ENCODE data around the gene DMD.

The DMD gene

DNA sequence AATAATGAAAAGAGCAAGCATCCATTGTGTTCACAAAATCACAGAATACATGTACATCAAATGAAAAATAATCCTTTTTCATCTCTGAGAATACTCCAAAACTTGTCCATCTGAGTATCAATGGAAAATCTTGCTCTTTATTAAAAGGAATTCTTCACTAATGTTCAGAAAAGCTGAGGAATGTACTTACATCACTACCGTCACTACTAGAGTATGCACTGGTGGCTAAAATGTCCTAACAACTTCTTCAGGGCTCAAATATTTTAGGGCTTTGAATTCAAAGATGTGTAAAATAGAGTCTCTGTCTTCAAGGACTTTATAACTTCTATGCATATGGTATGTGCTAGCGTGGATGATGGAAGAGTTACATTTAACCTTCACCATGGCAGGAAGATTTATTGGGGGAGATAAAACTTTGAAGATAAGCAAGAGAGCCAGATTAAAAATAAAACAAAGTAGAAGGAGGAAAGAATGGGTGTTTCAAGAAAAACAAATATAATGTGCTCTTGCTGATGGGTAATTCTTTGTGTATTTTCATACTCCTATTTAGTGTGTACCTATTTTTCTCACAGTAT, 55.1 kb downstream of the DMD start:
- TF ChIP-seq EZH2phosphoT487 (IDR thresholded peaks at IDR 0.05; ENCODE audit: borderline replicate concordance) = no peak
- TF ChIP-seq, protein P1, sequence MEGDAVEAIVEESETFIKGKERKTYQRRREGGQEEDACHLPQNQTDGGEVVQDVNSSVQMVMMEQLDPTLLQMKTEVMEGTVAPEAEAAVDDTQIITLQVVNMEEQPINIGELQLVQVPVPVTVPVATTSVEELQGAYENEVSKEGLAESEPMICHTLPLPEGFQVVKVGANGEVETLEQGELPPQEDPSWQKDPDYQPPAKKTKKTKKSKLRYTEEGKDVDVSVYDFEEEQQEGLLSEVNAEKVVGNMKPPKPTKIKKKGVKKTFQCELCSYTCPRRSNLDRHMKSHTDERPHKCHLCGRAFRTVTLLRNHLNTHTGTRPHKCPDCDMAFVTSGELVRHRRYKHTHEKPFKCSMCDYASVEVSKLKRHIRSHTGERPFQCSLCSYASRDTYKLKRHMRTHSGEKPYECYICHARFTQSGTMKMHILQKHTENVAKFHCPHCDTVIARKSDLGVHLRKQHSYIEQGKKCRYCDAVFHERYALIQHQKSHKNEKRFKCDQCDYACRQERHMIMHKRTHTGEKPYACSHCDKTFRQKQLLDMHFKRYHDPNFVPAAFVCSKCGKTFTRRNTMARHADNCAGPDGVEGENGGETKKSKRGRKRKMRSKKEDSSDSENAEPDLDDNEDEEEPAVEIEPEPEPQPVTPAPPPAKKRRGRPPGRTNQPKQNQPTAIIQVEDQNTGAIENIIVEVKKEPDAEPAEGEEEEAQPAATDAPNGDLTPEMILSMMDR (conservative IDR thresholded peaks at IDR 0.05; ENCODE audit: low read length) = no peak
- Histone ChIP-seq H3K9ac (ENCODE audit: low read depth, low read length, poor library complexity, severe bottlenecking) (no peak overlapping the region), H3K4me1 (ENCODE audit: insufficient read depth, low read length, poor library complexity, severe bottlenecking) (no peaks in the 10 kb centered on the region), H3F3A (ENCODE audit: low read depth) (no peaks in the 10 kb centered on the region), H4K20me1 (ENCODE audit: insufficient read depth, low read length, poor library complexity, severe bottlenecking) (no peaks in the 10 kb centered on the region), H2AFZ (ENCODE audit: low read length) (no peak overlapping the region), H3K4me3 (ENCODE audit: low read length, poor library complexity, severe bottlenecking) (no peak overlapping the region), H3K9me2 (replicated peaks; ENCODE audit: low read depth, low read length) (no peaks in the 10 kb centered on the region), H3K27me3 (ENCODE audit: insufficient read depth, low read length, poor library complexity, severe bottlenecking) (no peaks in the 10 kb centered on the region), H3K79me2 (ENCODE audit: insufficient read depth, low read length) (no peaks in the 10 kb centered on the region), H3K36me3 (ENCODE audit: insufficient read depth, low read length) (no peaks in the 10 kb centered on the region), H3K9me3 (ENCODE audit: insufficient read depth, low read depth, low read length) (no peaks in the 10 kb centered on the region), H3K4me2 (ENCODE audit: low read depth, low read length, poor library complexity, severe bottlenecking) (no peak overlapping the region)

DNA sequence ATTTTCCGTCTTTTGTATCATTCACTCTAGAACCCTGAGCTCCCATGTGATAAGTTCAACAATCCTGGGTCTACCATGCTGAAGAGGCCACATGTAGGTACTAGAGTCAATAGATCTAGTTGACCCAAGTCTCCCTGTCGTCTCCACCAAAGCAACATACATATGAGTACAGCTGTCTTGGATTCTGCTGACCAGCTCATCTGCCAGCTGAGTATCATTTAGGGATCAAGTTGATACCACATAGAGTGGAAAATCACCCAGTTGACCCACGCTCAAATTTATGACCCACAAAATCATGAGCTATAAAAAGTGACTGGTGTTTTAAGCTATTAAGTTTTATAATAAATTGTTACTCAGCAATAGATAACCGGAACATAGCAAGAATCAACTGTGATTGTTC, 61.8 kb downstream of the DMD start:
- H3K9ac ChIP-seq (ENCODE audit: low read depth, low read length, poor library complexity, severe bottlenecking) = no peak overlapping the region
- no peak overlapping the region for H2AFZ ChIP-seq (ENCODE audit: low read length)
- no peak overlapping the region for H3K4me3 ChIP-seq (ENCODE audit: low read length, poor library complexity, severe bottlenecking)
- H4K20me1 ChIP-seq (ENCODE audit: insufficient read depth, low read length, poor library complexity, severe bottlenecking) = no peaks in the 10 kb centered on the region
- H3K4me1 ChIP-seq (ENCODE audit: insufficient read depth, low read length, poor library complexity, severe bottlenecking) = no peaks in the 10 kb centered on the region
- no peak overlapping the region for H3K4me2 ChIP-seq (ENCODE audit: low read depth, low read length, poor library complexity, severe bottlenecking)
- no peaks in the 10 kb centered on the region for H3K27me3 ChIP-seq (ENCODE audit: insufficient read depth, low read length, poor library complexity, severe bottlenecking)
- H3K36me3 ChIP-seq (ENCODE audit: insufficient read depth, low read length) = no peaks in the 10 kb centered on the region
- TF ChIP-seq EZH2phosphoT487 (IDR thresholded peaks at IDR 0.05; ENCODE audit: borderline replicate concordance) = no peak
- TF ChIP-seq, protein P1 (conservative IDR thresholded peaks at IDR 0.05; ENCODE audit: low read length) = no peak
- H3K9me2 ChIP-seq (replicated peaks; ENCODE audit: low read depth, low read length) = no peaks in the 10 kb centered on the region
- H3K9me3 ChIP-seq (ENCODE audit: insufficient read depth, low read depth, low read length) = no peaks in the 10 kb centered on the region
- no peaks in the 10 kb centered on the region for H3K79me2 ChIP-seq (ENCODE audit: insufficient read depth, low read length)
- no peaks in the 10 kb centered on the region for H3F3A ChIP-seq (ENCODE audit: low read depth)

DNA sequence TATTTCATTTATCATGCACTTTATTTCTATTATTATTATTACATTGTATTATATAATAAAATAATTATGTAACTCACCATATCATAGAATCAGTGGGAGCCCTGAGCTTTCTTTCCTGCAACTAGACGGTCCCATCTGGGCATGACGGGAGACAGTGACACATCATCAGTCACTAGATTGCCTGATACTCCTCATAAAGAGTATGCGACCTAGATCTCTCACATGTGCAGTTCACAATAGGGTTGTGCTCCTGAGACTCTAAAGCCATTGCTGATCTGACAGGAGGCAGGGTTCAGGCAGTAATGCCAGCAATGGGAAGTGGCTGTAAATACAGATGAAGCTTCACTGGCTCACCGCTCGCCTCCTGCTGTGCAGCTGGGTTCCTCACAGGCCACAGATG, 62.3 kb downstream of the DMD start:
- Histone ChIP-seq H3K9me3 (ENCODE audit: insufficient read depth, low read depth, low read length) (no peaks in the 10 kb centered on the region), H3K9ac (ENCODE audit: low read depth, low read length, poor library complexity, severe bottlenecking) (no peak overlapping the region), H3K9me2 (replicated peaks; ENCODE audit: low read depth, low read length) (no peaks in the 10 kb centered on the region), H3K36me3 (ENCODE audit: insufficient read depth, low read length) (no peaks in the 10 kb centered on the region), H3K27me3 (ENCODE audit: insufficient read depth, low read length, poor library complexity, severe bottlenecking) (no peaks in the 10 kb centered on the region), H3K4me3 (ENCODE audit: low read length, poor library complexity, severe bottlenecking) (no peak overlapping the region), H4K20me1 (ENCODE audit: insufficient read depth, low read length, poor library complexity, severe bottlenecking) (no peaks in the 10 kb centered on the region), H3F3A (ENCODE audit: low read depth) (no peaks in the 10 kb centered on the region), H3K4me1 (ENCODE audit: insufficient read depth, low read length, poor library complexity, severe bottlenecking) (no peaks in the 10 kb centered on the region), H3K4me2 (ENCODE audit: low read depth, low read length, poor library complexity, severe bottlenecking) (no peak overlapping the region), H3K79me2 (ENCODE audit: insufficient read depth, low read length) (no peaks in the 10 kb centered on the region), H2AFZ (ENCODE audit: low read length) (no peak overlapping the region)
- no peak for TF ChIP-seq EZH2phosphoT487 (IDR thresholded peaks at IDR 0.05; ENCODE audit: borderline replicate concordance)
- TF ChIP-seq, protein P1 (conservative IDR thresholded peaks at IDR 0.05; ENCODE audit: low read length) = no peak
